GM12873 (cell line): ENCODE data around the gene KTI12.

Experiments used
- CTCF ChIP-seq: IDR thresholded peaks from 2 replicates; pipeline ENCODE4 v1.5.1; 2012; ENCODE audit warnings: low read depth, mild to moderate bottlenecking, moderate library complexity, low read length, control low read depth; ENCODE audit not compliant: insufficient read depth; ENCODE audit errors: missing control alignments

The KTI12 gene

GRCh38 chr1:52059321-52059720 is 25.7 kb upstream of the KTI12 start:
- no peak for TF ChIP-seq CTCF

GRCh38 chr1:52057876-52058415 is 24.3 kb upstream of the KTI12 start:
- TF ChIP-seq CTCF, result no peak

- no peak for TF ChIP-seq CTCF
Measured at GRCh38 chr1:52057255-52057654, 23.6 kb upstream of the KTI12 start.

- no peak for TF ChIP-seq CTCF
Measured at GRCh38 chr1:52056937-52057231, 23.3 kb upstream of the KTI12 start.

GRCh38 chr1:52056163-52056936 is 22.7 kb upstream of the KTI12 start, which contains the start of gene BTF3L4:
TSS of gene BTF3L4 (plus strand) at chr1:52056295. CDS start at chr1:52059848, 3,553 bp downstream.
- no peak for TF ChIP-seq CTCF

GRCh38 chr1:52055866-52056162 is 22.2 kb upstream of the KTI12 start:
- TF ChIP-seq CTCF, result no peak

- TF ChIP-seq CTCF, result no peak
Measured at GRCh38 chr1:52055066-52055865, 21.7 kb upstream of the KTI12 start, which contains the start of gene TXNDC12. TSS of gene TXNDC12 (minus strand) at chr1:52055191. CDS start at chr1:52055096, 95 bp downstream.
